GM12864 (cell line): ENCODE data around the gene NPL.
A peak's percentile ranks its signal among the peaks of the same experiment; 100 is the strongest.

ENCODE experiments used
- DNase-seq: peaks from one replicate; pipeline ENCODE4 v3.0.0-alpha.2; 2011; ENCODE audit warnings: low read depth
- H3K4me3 ChIP-seq: 2 replicates; pipeline ENCODE4 v1.5.1; 2011; ENCODE audit warnings: mild to moderate bottlenecking, low read depth, low read length, control low read depth
- TF ChIP-seq, protein P1 (sequence below): IDR thresholded peaks from 2 replicates; pipeline ENCODE4 v1.5.1; 2011; ENCODE audit warnings: low read depth, mild to moderate bottlenecking, moderate library complexity, low read length, control low read depth, inconsistent platforms; ENCODE audit errors: missing control alignments

The NPL gene, protein sequence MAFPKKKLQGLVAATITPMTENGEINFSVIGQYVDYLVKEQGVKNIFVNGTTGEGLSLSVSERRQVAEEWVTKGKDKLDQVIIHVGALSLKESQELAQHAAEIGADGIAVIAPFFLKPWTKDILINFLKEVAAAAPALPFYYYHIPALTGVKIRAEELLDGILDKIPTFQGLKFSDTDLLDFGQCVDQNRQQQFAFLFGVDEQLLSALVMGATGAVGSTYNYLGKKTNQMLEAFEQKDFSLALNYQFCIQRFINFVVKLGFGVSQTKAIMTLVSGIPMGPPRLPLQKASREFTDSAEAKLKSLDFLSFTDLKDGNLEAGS

DNA sequence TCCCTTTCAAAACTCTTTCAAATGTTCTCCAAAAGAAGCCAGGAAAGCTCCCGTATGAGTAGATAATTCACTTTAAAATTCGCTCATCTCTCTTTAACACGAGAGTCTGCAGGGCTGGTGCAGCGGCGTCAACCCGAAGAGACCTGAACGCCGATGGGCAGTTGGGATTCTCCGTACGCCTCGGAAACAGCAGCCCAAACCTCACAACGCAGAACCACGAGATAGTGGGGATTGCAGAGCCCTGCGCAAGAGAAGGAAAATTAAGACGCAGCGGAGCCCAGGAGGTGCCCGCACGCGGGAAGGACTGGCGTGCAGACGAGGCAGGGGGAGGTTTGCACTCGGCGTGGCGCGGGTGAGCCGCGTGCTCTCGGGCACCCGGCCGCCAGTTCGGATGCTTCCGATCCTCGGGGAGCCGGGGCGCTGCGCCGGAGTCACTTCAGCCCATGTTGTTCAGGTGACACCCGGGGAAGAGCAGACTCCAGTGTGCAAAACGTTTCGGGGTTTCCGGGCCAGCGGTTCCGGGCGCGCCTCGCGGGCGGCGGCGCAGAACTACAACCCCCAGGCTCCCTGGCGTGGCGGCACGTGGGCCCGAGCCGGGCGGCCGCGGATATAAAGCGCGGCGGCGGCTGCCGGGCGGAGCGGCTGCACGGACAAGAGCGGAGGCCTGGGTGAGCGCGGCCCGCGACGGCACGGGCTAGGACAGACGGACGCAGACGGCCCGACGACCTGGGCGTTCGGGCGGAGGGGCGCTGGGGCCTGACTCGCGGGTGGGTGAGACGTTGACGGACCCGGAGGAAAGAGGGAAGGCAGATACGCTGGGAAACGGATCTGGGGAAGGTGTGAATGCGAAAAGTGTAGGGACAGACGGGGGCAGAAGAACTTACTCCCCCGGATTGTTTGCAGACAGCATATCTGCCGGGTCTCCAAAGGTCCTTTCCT, at the start of gene NPL:
NPL (plus strand) TSS at position 636 of the 939 bp plus-strand sequence. CDS start 4,599 bp downstream, outside the sequence.
- H3K4me3 ChIP-seq, result peak within 1 kb of the TSS; percentile 75
- DNase-seq, result peak; percentile 44
- TF ChIP-seq, protein P1, sequence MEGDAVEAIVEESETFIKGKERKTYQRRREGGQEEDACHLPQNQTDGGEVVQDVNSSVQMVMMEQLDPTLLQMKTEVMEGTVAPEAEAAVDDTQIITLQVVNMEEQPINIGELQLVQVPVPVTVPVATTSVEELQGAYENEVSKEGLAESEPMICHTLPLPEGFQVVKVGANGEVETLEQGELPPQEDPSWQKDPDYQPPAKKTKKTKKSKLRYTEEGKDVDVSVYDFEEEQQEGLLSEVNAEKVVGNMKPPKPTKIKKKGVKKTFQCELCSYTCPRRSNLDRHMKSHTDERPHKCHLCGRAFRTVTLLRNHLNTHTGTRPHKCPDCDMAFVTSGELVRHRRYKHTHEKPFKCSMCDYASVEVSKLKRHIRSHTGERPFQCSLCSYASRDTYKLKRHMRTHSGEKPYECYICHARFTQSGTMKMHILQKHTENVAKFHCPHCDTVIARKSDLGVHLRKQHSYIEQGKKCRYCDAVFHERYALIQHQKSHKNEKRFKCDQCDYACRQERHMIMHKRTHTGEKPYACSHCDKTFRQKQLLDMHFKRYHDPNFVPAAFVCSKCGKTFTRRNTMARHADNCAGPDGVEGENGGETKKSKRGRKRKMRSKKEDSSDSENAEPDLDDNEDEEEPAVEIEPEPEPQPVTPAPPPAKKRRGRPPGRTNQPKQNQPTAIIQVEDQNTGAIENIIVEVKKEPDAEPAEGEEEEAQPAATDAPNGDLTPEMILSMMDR, result no peak

- TF ChIP-seq, protein P1, result no peak
- no peak overlapping the region for H3K4me3 ChIP-seq
- no peak for DNase-seq
Observed at GRCh38 chr1:182740120-182740519, 49.5 kb upstream of the NPL start.

DNA sequence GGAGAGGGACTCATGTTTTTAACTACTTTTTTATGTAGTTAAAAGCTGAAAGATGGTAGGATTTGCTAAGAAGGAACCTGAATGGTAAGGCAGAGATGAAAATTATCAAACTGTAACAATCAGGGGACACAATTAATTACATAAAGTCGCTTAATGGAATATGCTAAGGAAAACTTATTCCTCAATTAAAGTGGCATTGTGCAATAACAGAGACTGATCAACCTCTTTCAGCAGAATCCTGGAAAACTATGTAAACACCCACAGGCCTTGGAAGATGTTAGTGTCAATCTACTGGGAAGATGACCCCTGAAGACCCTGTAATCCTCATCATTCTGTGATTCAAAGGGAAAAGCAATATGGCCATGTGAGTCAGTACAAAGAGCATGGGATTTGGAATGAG, 46.8 kb upstream of the NPL start:
- TF ChIP-seq, protein P1, result no peak
- no peak for DNase-seq
- H3K4me3 ChIP-seq, result no peak overlapping the region

DNA sequence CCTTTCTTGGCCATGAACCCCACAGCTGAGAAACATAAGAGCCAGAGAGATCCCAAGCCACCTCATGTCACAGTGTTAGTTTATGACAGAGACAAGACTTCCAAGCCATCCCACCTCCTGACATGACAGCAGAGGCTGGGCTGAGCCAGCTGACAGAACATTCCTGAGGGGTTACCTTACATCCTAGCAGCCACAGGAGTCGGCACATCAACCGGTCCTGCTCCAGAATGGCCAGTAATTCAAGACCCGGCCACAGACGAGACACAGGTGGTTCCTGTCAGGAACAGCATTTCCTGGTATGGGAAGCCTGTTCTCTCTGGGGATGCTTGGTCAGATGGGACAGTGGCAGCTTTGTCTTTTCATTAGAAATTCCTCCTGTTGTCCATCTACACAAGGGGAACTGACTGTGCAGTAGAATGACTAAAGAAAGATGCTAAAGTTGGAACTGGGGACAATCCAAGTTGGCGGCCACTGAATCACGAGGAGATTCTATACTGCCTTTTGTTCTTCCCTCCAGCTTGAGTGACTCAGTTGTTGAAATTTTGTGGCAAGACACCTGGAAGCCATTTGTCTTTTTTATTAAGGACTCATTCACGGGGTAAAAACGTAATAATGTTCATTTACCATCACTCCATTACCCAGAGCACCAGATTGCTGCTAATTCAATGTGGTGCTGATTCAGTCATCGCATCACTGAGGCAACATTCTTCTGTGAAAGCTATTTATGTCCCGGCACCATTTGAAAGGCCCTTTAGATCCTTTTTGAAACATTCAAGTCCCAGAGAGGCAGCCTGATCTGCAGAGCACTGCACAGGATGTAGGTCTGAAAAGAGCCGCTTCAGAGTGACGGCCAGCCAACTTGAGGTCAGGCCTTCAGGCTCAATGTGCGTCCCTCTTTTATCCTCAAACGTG, 37.2 kb upstream of the NPL start:
- no peak for DNase-seq
- TF ChIP-seq, protein P1, result no peak
- no peak overlapping the region for H3K4me3 ChIP-seq

- no peak for DNase-seq
- TF ChIP-seq, protein P1, result no peak
- H3K4me3 ChIP-seq, result no peak overlapping the region
Observed at GRCh38 chr1:182754087-182754486, 35.5 kb upstream of the NPL start.

- no peak for DNase-seq
- no peak overlapping the region for H3K4me3 ChIP-seq
- TF ChIP-seq, protein P1, result no peak
Observed at GRCh38 chr1:182754543-182755314, 34.8 kb upstream of the NPL start.
